SK-N-SH treated with all-trans-retinoic acid at 6 μM for 48 hours (cell line): ENCODE measurements around the gene DPYD.

Experiments used
- ATAC-seq: fragments of 200-7000 bp; cut with Tn5 transposase; 3 replicates; pipeline ENCODE4 v1.9.1; 2020; ENCODE audit warnings: mild to moderate bottlenecking, moderate library complexity
- ARNTL ChIP-seq: fragments of 450-650 bp; formaldehyde crosslinking; IDR thresholded peaks from 2 replicates; pipeline ENCODE4 v1.5.0; 2020; ENCODE audit warnings: low read depth, mild to moderate bottlenecking, moderate library complexity, borderline replicate concordance
- BACH2 ChIP-seq: fragments of 250-450 bp; sonication (Bioruptor Pico); IDR thresholded peaks from 2 replicates; pipeline ENCODE4 v1.9.0; 2021; ENCODE audit warnings: mild to moderate bottlenecking, borderline replicate concordance
- CSDC2 ChIP-seq: fragments of 250-450 bp; sonication (Bioruptor Pico); IDR thresholded peaks from 2 replicates; pipeline ENCODE4 v1.5.0; 2020; ENCODE audit warnings: mild to moderate bottlenecking, moderate library complexity
- ESRRG ChIP-seq: fragments of 250-450 bp; sonication (Bioruptor Pico); IDR thresholded peaks from 2 replicates; pipeline ENCODE4 v1.6.1; 2021; ENCODE audit warnings: mild to moderate bottlenecking
- ISL1 ChIP-seq: fragments of 250-450 bp; sonication (Bioruptor Pico); IDR thresholded peaks from 2 replicates; pipeline ENCODE4 v2.1.2; 2022; ENCODE audit warnings: mild to moderate bottlenecking, moderate library complexity
- OSR1 ChIP-seq: fragments of 250-450 bp; sonication (Bioruptor Pico); IDR thresholded peaks from 2 replicates; pipeline ENCODE4 v1.8.0; 2022; ENCODE audit warnings: moderate library complexity, mild to moderate bottlenecking, inconsistent platforms
- PATZ1 ChIP-seq: fragments of 250-450 bp; sonication (Bioruptor Pico); IDR thresholded peaks from 2 replicates; pipeline ENCODE4 v1.8.0; 2020; ENCODE audit warnings: mild to moderate bottlenecking, moderate library complexity, borderline replicate concordance
- PPARA ChIP-seq: fragments of 250-450 bp; sonication (Bioruptor Pico); IDR thresholded peaks from 2 replicates; pipeline ENCODE4 v1.5.0; 2020; ENCODE audit warnings: mild to moderate bottlenecking, borderline replicate concordance
- RARB ChIP-seq: fragments of 250-450 bp; sonication (Bioruptor Pico); IDR thresholded peaks from 2 replicates; pipeline ENCODE4 v1.8.0; 2021; ENCODE audit warnings: mild to moderate bottlenecking, moderate library complexity
- SNAI2 ChIP-seq: fragments of 250-450 bp; sonication (Bioruptor Pico); IDR thresholded peaks from 2 replicates; pipeline ENCODE4 v1.5.0; 2020; ENCODE audit warnings: mild to moderate bottlenecking, moderate library complexity
- TCF4 ChIP-seq: fragments of 250-450 bp; sonication (Bioruptor Pico); IDR thresholded peaks from 2 replicates; pipeline ENCODE4 v1.8.0; 2021; ENCODE audit warnings: mild to moderate bottlenecking, moderate library complexity, borderline replicate concordance
- ZC3H10 ChIP-seq: fragments of 250-450 bp; sonication (Bioruptor Pico); IDR thresholded peaks from 2 replicates; pipeline ENCODE4 v1.5.1; 2021; ENCODE audit warnings: mild to moderate bottlenecking, moderate library complexity
- ZFP3 ChIP-seq: fragments of 250-450 bp; sonication (Bioruptor Pico); IDR thresholded peaks from 2 replicates; pipeline ENCODE4 v1.5.0; 2020; ENCODE audit warnings: mild to moderate bottlenecking, moderate library complexity
- ZFP30 ChIP-seq: fragments of 450-650 bp; formaldehyde crosslinking; IDR thresholded peaks from 2 replicates; pipeline ENCODE4 v1.5.0; 2022; ENCODE audit warnings: mild to moderate bottlenecking, moderate library complexity
- ZNF565 ChIP-seq: fragments of 450-650 bp; formaldehyde crosslinking; conservative IDR thresholded peaks from 2 replicates; pipeline ENCODE4 v1.5.0; 2020; ENCODE audit warnings: low read depth, mild to moderate bottlenecking, moderate library complexity
- ZNF8 ChIP-seq: fragments of 450-650 bp; formaldehyde crosslinking; IDR thresholded peaks from 2 replicates; pipeline ENCODE4 v1.5.0; 2020; ENCODE audit warnings: mild to moderate bottlenecking, moderate library complexity
- TF ChIP-seq, protein P1 (sequence below): fragments of 250-450 bp; sonication (Bioruptor Pico); IDR thresholded peaks from 2 replicates; pipeline ENCODE4 v1.8.0; 2021; ENCODE audit warnings: low read depth, mild to moderate bottlenecking, moderate library complexity, borderline replicate concordance
- TF ChIP-seq, protein P2 (sequence below): fragments of 250-450 bp; sonication (Bioruptor Pico); IDR thresholded peaks from 2 replicates; pipeline ENCODE4 v1.5.0; 2020; ENCODE audit warnings: mild to moderate bottlenecking, moderate library complexity
- TF ChIP-seq, protein P3 (sequence below): fragments of 250-450 bp; sonication (Bioruptor Pico); IDR thresholded peaks from 2 replicates; pipeline ENCODE4 v1.5.1; 2020; ENCODE audit warnings: low read depth, mild to moderate bottlenecking, moderate library complexity
- TF ChIP-seq, protein P4 (sequence below): fragments of 250-450 bp; sonication (Bioruptor Pico); IDR thresholded peaks from 2 replicates; pipeline ENCODE4 v1.5.1; 2021; ENCODE audit warnings: mild to moderate bottlenecking, moderate library complexity

Gene DPYD

DNA sequence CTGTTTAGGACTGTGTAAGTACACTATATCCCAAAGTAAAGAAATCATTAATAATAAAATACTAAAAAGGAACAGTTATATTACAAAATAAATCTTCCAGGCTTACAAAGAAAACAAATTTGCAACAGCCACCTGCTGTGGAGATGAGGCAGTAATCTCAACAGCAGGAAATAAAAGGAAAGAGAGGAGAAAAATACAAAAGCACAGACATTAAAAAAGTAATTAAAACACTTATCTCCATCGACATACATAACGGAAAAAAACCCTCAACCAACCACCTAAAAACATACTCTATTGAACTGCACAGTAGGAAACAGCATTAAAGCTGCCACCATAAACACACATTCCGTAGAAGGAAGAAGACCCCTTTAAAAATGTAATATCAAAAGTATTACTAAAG lies 317.6 kb downstream of the DPYD start:
- ATAC-seq: no peak
- TF ChIP-seq ZNF565 (CRISPR knock-in tag): no peak
- TF ChIP-seq BACH2 (CRISPR knock-in tag): no peak
- TF ChIP-seq, protein P1, sequence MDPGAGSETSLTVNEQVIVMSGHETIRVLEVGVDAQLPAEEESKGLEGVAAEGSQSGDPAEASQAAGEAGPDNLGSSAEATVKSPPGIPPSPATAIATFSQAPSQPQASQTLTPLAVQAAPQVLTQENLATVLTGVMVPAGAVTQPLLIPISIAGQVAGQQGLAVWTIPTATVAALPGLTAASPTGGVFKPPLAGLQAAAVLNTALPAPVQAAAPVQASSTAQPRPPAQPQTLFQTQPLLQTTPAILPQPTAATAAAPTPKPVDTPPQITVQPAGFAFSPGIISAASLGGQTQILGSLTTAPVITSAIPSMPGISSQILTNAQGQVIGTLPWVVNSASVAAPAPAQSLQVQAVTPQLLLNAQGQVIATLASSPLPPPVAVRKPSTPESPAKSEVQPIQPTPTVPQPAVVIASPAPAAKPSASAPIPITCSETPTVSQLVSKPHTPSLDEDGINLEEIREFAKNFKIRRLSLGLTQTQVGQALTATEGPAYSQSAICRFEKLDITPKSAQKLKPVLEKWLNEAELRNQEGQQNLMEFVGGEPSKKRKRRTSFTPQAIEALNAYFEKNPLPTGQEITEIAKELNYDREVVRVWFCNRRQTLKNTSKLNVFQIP: no peak
- TF ChIP-seq, protein P2, sequence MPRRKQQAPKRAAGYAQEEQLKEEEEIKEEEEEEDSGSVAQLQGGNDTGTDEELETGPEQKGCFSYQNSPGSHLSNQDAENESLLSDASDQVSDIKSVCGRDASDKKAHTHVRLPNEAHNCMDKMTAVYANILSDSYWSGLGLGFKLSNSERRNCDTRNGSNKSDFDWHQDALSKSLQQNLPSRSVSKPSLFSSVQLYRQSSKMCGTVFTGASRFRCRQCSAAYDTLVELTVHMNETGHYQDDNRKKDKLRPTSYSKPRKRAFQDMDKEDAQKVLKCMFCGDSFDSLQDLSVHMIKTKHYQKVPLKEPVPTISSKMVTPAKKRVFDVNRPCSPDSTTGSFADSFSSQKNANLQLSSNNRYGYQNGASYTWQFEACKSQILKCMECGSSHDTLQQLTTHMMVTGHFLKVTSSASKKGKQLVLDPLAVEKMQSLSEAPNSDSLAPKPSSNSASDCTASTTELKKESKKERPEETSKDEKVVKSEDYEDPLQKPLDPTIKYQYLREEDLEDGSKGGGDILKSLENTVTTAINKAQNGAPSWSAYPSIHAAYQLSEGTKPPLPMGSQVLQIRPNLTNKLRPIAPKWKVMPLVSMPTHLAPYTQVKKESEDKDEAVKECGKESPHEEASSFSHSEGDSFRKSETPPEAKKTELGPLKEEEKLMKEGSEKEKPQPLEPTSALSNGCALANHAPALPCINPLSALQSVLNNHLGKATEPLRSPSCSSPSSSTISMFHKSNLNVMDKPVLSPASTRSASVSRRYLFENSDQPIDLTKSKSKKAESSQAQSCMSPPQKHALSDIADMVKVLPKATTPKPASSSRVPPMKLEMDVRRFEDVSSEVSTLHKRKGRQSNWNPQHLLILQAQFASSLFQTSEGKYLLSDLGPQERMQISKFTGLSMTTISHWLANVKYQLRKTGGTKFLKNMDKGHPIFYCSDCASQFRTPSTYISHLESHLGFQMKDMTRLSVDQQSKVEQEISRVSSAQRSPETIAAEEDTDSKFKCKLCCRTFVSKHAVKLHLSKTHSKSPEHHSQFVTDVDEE: no peak
- no peak for TF ChIP-seq TCF4 (CRISPR knock-in tag)
- TF ChIP-seq ESRRG (CRISPR knock-in tag): no peak
- TF ChIP-seq ISL1 (CRISPR knock-in tag): no peak
- no peak for TF ChIP-seq PPARA (CRISPR knock-in tag)
- TF ChIP-seq ZFP30 (CRISPR knock-in tag): no peak

DNA sequence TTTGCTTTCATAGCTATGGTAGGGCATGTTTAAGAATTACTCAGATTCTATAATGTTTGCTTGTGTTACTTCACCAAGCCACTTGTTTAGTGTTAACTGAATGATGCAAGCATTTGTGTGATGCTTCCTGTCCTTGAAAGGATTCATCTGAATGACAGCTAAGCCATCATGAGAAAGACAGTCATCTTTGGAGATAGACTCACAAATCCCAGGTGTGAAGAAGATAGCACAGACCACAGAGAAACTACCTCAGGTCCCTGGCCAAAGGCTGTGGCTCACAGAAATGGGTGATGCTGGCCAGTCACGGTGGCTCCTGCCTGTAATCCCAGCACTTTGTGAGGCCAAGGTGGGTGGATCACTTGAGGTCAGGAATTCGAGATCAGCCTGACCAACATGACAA lies 321.4 kb downstream of the DPYD start:
- ATAC-seq: no peak
- TF ChIP-seq ZFP3 (CRISPR knock-in tag) (no peak), BACH2 (CRISPR knock-in tag) (no peak), OSR1 (CRISPR knock-in tag) (no peak), RARB (CRISPR knock-in tag) (no peak), PATZ1 (CRISPR knock-in tag) (no peak), SNAI2 (CRISPR knock-in tag) (no peak), ZNF8 (no peak), ZC3H10 (CRISPR knock-in tag) (no peak), ARNTL (CRISPR knock-in tag) (no peak), ZFP30 (CRISPR knock-in tag) (no peak), ISL1 (CRISPR knock-in tag) (no peak), PPARA (CRISPR knock-in tag) (no peak), CSDC2 (CRISPR knock-in tag) (no peak), TCF4 (CRISPR knock-in tag) (no peak)
- TF ChIP-seq, protein P3, sequence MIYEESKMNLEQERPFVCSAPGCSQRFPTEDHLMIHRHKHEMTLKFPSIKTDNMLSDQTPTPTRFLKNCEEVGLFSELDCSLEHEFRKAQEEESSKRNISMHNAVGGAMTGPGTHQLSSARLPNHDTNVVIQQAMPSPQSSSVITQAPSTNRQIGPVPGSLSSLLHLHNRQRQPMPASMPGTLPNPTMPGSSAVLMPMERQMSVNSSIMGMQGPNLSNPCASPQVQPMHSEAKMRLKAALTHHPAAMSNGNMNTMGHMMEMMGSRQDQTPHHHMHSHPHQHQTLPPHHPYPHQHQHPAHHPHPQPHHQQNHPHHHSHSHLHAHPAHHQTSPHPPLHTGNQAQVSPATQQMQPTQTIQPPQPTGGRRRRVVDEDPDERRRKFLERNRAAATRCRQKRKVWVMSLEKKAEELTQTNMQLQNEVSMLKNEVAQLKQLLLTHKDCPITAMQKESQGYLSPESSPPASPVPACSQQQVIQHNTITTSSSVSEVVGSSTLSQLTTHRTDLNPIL: no peak
- TF ChIP-seq, protein P4, sequence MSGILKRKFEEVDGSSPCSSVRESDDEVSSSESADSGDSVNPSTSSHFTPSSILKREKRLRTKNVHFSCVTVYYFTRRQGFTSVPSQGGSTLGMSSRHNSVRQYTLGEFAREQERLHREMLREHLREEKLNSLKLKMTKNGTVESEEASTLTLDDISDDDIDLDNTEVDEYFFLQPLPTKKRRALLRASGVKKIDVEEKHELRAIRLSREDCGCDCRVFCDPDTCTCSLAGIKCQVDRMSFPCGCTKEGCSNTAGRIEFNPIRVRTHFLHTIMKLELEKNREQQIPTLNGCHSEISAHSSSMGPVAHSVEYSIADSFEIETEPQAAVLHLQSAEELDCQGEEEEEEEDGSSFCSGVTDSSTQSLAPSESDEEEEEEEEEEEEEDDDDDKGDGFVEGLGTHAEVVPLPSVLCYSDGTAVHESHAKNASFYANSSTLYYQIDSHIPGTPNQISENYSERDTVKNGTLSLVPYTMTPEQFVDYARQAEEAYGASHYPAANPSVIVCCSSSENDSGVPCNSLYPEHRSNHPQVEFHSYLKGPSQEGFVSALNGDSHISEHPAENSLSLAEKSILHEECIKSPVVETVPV (CRISPR knock-in tag): no peak
- TF ChIP-seq, protein P1: no peak
- TF ChIP-seq, protein P2: no peak
- TF ChIP-seq, all 23 proteins: peak for 0
